ENCODE measurements around the gene CUX1.
A peak's percentile ranks its signal among the peaks of the same experiment; 100 is the strongest.

Gene CUX1

DNA sequence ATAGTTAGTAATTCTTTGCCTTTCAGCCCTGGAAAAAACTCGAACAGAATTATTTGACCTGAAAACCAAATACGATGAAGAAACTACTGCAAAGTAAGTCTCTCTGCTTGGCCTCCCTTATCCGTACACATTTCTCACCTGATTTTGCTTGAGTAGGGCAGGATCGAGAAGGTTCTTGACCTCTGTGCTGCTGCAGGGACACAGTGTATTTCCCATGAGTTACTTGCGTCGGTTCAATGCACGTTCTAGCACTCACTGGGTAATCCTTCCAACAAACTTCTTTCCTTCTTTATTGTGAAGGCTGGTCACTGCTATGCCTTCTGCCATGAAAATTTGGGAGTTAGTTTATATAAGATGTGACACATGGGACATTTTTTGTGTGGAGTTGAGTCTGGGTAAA lies 297.8 kb downstream of the CUX1 start:
- TF ChIP-seq, protein P1, sequence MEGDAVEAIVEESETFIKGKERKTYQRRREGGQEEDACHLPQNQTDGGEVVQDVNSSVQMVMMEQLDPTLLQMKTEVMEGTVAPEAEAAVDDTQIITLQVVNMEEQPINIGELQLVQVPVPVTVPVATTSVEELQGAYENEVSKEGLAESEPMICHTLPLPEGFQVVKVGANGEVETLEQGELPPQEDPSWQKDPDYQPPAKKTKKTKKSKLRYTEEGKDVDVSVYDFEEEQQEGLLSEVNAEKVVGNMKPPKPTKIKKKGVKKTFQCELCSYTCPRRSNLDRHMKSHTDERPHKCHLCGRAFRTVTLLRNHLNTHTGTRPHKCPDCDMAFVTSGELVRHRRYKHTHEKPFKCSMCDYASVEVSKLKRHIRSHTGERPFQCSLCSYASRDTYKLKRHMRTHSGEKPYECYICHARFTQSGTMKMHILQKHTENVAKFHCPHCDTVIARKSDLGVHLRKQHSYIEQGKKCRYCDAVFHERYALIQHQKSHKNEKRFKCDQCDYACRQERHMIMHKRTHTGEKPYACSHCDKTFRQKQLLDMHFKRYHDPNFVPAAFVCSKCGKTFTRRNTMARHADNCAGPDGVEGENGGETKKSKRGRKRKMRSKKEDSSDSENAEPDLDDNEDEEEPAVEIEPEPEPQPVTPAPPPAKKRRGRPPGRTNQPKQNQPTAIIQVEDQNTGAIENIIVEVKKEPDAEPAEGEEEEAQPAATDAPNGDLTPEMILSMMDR (IDR thresholded peaks at IDR 0.05; ENCODE audit: low read depth, low read length): no peak
- in situ Hi-C loops (cut with HindIII; ENCODE audit: low sequenced_read_pairs): no loop called here
- DNase-seq (ENCODE audit: low read depth, low spot score): no peak
- H3K4me3 ChIP-seq (ENCODE audit: low read depth, low read length): no peak overlapping the region

- in situ Hi-C loops (cut with HindIII; ENCODE audit: low sequenced_read_pairs): no loop called here
- no peak for DNase-seq (ENCODE audit: low read depth, low spot score)
- TF ChIP-seq, protein P1 (IDR thresholded peaks at IDR 0.05; ENCODE audit: low read depth, low read length): no peak
- H3K4me3 ChIP-seq (ENCODE audit: low read depth, low read length): no peak overlapping the region
These were observed 298.5 kb downstream of the CUX1 start for GRCh38 chr7:102115931-102116330.

GRCh38 chr7:102117743-102118142 lies 300.3 kb downstream of the CUX1 start:
- in situ Hi-C loops (cut with HindIII; ENCODE audit: low sequenced_read_pairs): no loop called here
- TF ChIP-seq, protein P1 (IDR thresholded peaks at IDR 0.05; ENCODE audit: low read depth, low read length): no peak
- DNase-seq (ENCODE audit: low read depth, low spot score): peak; percentile 87
- no peak overlapping the region for H3K4me3 ChIP-seq (ENCODE audit: low read depth, low read length)

DNA sequence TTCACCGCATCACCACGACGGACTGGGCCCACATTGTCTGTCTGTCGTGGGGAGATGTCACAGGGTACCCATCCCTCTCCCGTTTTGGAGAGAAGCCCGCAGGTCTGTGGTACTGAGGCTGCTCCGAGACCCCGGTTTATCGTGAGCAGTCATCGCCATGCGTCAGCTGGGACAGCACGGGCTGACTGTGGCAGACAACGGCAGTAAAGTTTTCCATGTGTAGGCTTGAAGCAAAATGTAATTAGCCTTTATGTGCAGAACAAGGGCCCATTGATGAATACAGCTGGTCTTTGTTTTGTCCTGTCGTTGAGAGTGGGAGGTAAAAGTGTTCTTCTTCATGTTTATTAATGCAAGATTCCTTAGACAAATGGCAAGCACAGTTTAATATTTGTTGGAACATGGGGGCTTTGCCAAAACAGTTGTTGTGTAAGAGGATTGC lies 301.8 kb downstream of the CUX1 start:
- in situ Hi-C loops (cut with HindIII; ENCODE audit: low sequenced_read_pairs): no loop called here
- TF ChIP-seq, protein P1 (IDR thresholded peaks at IDR 0.05; ENCODE audit: low read depth, low read length): no peak
- no peak for DNase-seq (ENCODE audit: low read depth, low spot score)
- no peak overlapping the region for H3K4me3 ChIP-seq (ENCODE audit: low read depth, low read length)

- in situ Hi-C loops (cut with HindIII; ENCODE audit: low sequenced_read_pairs): no loop called here
- TF ChIP-seq, protein P1 (IDR thresholded peaks at IDR 0.05; ENCODE audit: low read depth, low read length): no peak
- H3K4me3 ChIP-seq (ENCODE audit: low read depth, low read length): no peak overlapping the region
- DNase-seq (ENCODE audit: low read depth, low spot score): no peak
These were observed 302.5 kb downstream of the CUX1 start for GRCh38 chr7:102119925-102120324.

DNA sequence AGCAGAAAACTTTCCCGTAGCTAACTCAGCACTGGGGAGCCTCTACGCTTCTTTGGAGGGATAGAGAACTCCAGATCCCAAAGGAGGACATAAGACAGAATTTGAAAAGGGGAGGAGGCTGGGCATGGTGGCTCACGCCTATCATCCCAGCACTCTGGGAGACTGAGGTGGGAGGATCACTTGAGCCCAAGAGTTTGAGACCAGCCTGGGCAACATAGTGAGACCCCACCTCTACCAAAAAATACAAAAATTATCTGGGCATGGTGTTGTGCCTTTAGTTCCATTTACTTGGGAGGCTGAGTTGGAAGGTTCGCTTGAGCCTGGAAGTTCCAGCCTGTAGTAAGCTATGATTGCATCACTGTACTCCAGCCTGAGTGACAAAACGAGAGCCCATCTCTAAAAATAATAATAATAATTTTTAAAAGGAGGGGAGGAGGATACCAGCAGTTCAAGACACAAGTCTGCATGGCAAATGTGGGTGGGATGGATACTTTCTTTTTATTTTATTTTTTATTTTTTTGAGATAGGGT lies 303.3 kb downstream of the CUX1 start:
- no peak for DNase-seq (ENCODE audit: low read depth, low spot score)
- H3K4me3 ChIP-seq (ENCODE audit: low read depth, low read length): no peak overlapping the region
- in situ Hi-C loops (cut with HindIII; ENCODE audit: low sequenced_read_pairs): no loop called here
- TF ChIP-seq, protein P1 (IDR thresholded peaks at IDR 0.05; ENCODE audit: low read depth, low read length): no peak

DNA sequence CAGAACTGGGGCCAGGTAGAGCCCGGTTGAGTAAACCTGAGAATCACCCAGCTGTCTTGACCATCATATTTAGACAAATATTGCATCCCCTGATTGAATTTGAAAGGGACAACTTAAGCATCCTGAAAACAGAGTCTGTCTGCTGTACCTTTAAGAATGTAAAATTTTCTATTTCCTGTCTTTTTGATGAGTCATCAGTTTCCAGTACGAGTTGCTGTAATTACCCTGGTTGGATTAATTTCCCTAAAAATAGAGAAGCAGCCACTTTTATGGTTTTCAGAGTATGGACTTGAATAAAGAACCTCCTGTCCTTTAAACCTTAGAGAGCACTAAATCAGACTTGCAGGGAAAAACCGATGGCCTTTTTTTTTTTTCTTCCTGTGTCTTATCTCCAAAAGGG lies 304.6 kb downstream of the CUX1 start:
- TF ChIP-seq, protein P1 (IDR thresholded peaks at IDR 0.05; ENCODE audit: low read depth, low read length): no peak
- in situ Hi-C loops (cut with HindIII; ENCODE audit: low sequenced_read_pairs): no loop called here
- DNase-seq (ENCODE audit: low read depth, low spot score): peak; percentile 76
- no peak overlapping the region for H3K4me3 ChIP-seq (ENCODE audit: low read depth, low read length)
